HG02981 (cell line): Measurements from ENCODE around the gene HECTD1.
"Not testable (repeated sequence)": the region's sequence is repeated elsewhere in the genome, so short reads cannot be mapped to it uniquely, and the experiment has no call there.

Source experiments
- ATAC-seq: cut with Tn5 transposase; IDR thresholded peaks from one replicate; pipeline ENCODE4 v1.9.1; 2021; ENCODE audit warnings: mild to moderate bottlenecking, moderate library complexity; ENCODE audit not compliant: unreplicated experiment

The HECTD1 gene

GRCh38 chr14:31196839-31197492, 10.6 kb downstream of the HECTD1 start:
- ATAC-seq, result no peak

- no peak for ATAC-seq
These were observed 12.9 kb downstream of the HECTD1 start for GRCh38 chr14:31194661-31195060.

GRCh38 chr14:31194095-31194494, 13.5 kb downstream of the HECTD1 start:
- ATAC-seq, result no peak

- ATAC-seq, result not testable (repeated sequence)
These were observed 15.0 kb downstream of the HECTD1 start for GRCh38 chr14:31192544-31192943.

GRCh38 chr14:31190717-31191263, 16.8 kb downstream of the HECTD1 start:
- no peak for ATAC-seq

- no peak for ATAC-seq
These were observed 17.4 kb downstream of the HECTD1 start for GRCh38 chr14:31190219-31190603.

GRCh38 chr14:31189346-31190218, 18.0 kb downstream of the HECTD1 start:
- ATAC-seq, result no peak

GRCh38 chr14:31188744-31189143, 18.8 kb downstream of the HECTD1 start:
- ATAC-seq, result no peak

GRCh38 chr14:31182016-31182415, 25.6 kb downstream of the HECTD1 start:
- not testable (repeated sequence) for ATAC-seq

GRCh38 chr14:31181271-31181670, 26.3 kb downstream of the HECTD1 start:
- ATAC-seq, result no peak

- no peak for ATAC-seq
These were observed 27.1 kb downstream of the HECTD1 start for GRCh38 chr14:31180299-31181051.

- ATAC-seq, result no peak
These were observed 33.2 kb downstream of the HECTD1 start for GRCh38 chr14:31174433-31174832.

GRCh38 chr14:31173120-31173837, 34.3 kb downstream of the HECTD1 start:
- no peak for ATAC-seq

- ATAC-seq, result no peak
These were observed 35.5 kb downstream of the HECTD1 start for GRCh38 chr14:31172084-31172483.

GRCh38 chr14:31170411-31170810, 37.2 kb downstream of the HECTD1 start:
- ATAC-seq, result no peak

- no peak for ATAC-seq
These were observed 37.7 kb downstream of the HECTD1 start for GRCh38 chr14:31169877-31170276.

GRCh38 chr14:31167032-31167431, 40.6 kb downstream of the HECTD1 start:
- ATAC-seq, result no peak

- ATAC-seq, result no peak
These were observed 41.4 kb downstream of the HECTD1 start for GRCh38 chr14:31166271-31166561.

GRCh38 chr14:31164115-31164514, 43.5 kb downstream of the HECTD1 start:
- ATAC-seq, result no peak

- ATAC-seq, result no peak
These were observed 44.5 kb downstream of the HECTD1 start for GRCh38 chr14:31162910-31163649.
